RWPE2 (cell line): ENCODE results near the gene CCDC192.
A peak's percentile ranks its signal among the peaks of the same experiment; 100 is the strongest.

Experiments used
- ATAC-seq: fragments of 200-7000 bp; cut with Tn5 transposase; 3 replicates; pipeline ENCODE4 v1.9.1; 2021; ENCODE audit warnings: low read depth
- DNase-seq: peaks from one replicate; pipeline ENCODE4 v3.0.0-alpha.2; 2020; ENCODE audit warnings: low spot score
- H3K27ac ChIP-seq: fragments of 450-650 bp; 2 replicates; pipeline ENCODE4 v1.5.1; 2017; ENCODE audit warnings: mild to moderate bottlenecking; ENCODE audit not compliant: poor library complexity, severe bottlenecking
- H3K27me3 ChIP-seq: fragments of 250-450 bp; sonication (Bioruptor Pico); 2 replicates; pipeline ENCODE4 v1.5.1; 2021; ENCODE audit warnings: mild to moderate bottlenecking, moderate library complexity; ENCODE audit not compliant: insufficient read depth, poor library complexity, severe bottlenecking
- H3K36me3 ChIP-seq: fragments of 250-450 bp; sonication (Bioruptor Pico); 2 replicates; pipeline ENCODE4 v1.5.1; 2020; ENCODE audit warnings: low read depth, mild to moderate bottlenecking, moderate library complexity
- H3K4me1 ChIP-seq: fragments of 250-450 bp; sonication (Bioruptor Pico); 2 replicates; pipeline ENCODE4 v1.5.1; 2021; ENCODE audit warnings: mild to moderate bottlenecking, moderate library complexity; ENCODE audit not compliant: insufficient read depth, poor library complexity, severe bottlenecking
- H3K4me3 ChIP-seq: fragments of 250-450 bp; sonication (Bioruptor Pico); 2 replicates; pipeline ENCODE4 v1.5.1; 2021; ENCODE audit warnings: mild to moderate bottlenecking, moderate library complexity; ENCODE audit not compliant: severe bottlenecking
- H3K9me3 ChIP-seq: fragments of 250-450 bp; sonication (Bioruptor Pico); 2 replicates; pipeline ENCODE4 v1.5.1; 2021; ENCODE audit warnings: mild to moderate bottlenecking, moderate library complexity; ENCODE audit not compliant: severe bottlenecking
- CTCF ChIP-seq: fragments of 450-650 bp; IDR thresholded peaks from one replicate; pipeline ENCODE4 v1.5.1; 2017; ENCODE audit warnings: mild to moderate bottlenecking, moderate library complexity; ENCODE audit not compliant: poor library complexity, severe bottlenecking

The CCDC192 gene

GRCh38 chr5:127950707-127951391, 247.7 kb downstream of the CCDC192 start:
- H3K27ac ChIP-seq, result no peak overlapping the region
- H3K4me3 ChIP-seq, result no peak overlapping the region
- DNase-seq, result no peak
- peak; percentile 86 for ATAC-seq
- H3K4me1 ChIP-seq, result no peaks in the 10 kb centered on the region
- H3K27me3 ChIP-seq, result no peaks in the 10 kb centered on the region
- no peaks in the 10 kb centered on the region for H3K9me3 ChIP-seq
- no peak for TF ChIP-seq CTCF
- no peaks in the 10 kb centered on the region for H3K36me3 ChIP-seq

- DNase-seq (no peak), ATAC-seq (no peak)
- H3K4me3 ChIP-seq, result no peak overlapping the region
- H3K9me3 ChIP-seq, result no peaks in the 10 kb centered on the region
- no peaks in the 10 kb centered on the region for H3K36me3 ChIP-seq
- no peaks in the 10 kb centered on the region for H3K27me3 ChIP-seq
- no peak overlapping the region for H3K27ac ChIP-seq
- TF ChIP-seq CTCF, result no peak
- no peaks in the 10 kb centered on the region for H3K4me1 ChIP-seq
These were observed 248.6 kb downstream of the CCDC192 start for GRCh38 chr5:127951791-127952190.

GRCh38 chr5:127957183-127957582, 254.0 kb downstream of the CCDC192 start:
- peak; percentile 78 for ATAC-seq
- H3K9me3 ChIP-seq, result no peaks in the 10 kb centered on the region
- H3K4me1 ChIP-seq, result peaks cover 29% of the 10 kb centered on the region
- DNase-seq, result no peak
- no peak overlapping the region for H3K4me3 ChIP-seq
- H3K27me3 ChIP-seq, result no peaks in the 10 kb centered on the region
- no peaks in the 10 kb centered on the region for H3K36me3 ChIP-seq
- peak; percentile 31 for TF ChIP-seq CTCF
- H3K27ac ChIP-seq, result peak overlapping the region; percentile 3

- ATAC-seq (no peak), DNase-seq (no peak)
- no peak for TF ChIP-seq CTCF
- Histone ChIP-seq H3K9me3 (no peaks in the 10 kb centered on the region), H3K4me1 (peaks cover 29% of the 10 kb centered on the region), H3K36me3 (no peaks in the 10 kb centered on the region), H3K4me3 (no peak overlapping the region), H3K27me3 (no peaks in the 10 kb centered on the region), H3K27ac (no peak overlapping the region)
These were observed 254.6 kb downstream of the CCDC192 start for GRCh38 chr5:127957701-127958239.

- peak overlapping the region; percentile 52 for H3K27ac ChIP-seq
- TF ChIP-seq CTCF, result no peak
- peaks cover 29% of the 10 kb centered on the region for H3K4me1 ChIP-seq
- no peak for ATAC-seq
- H3K36me3 ChIP-seq, result no peaks in the 10 kb centered on the region
- DNase-seq, result no peak
- no peaks in the 10 kb centered on the region for H3K9me3 ChIP-seq
- no peaks in the 10 kb centered on the region for H3K27me3 ChIP-seq
- no peak overlapping the region for H3K4me3 ChIP-seq
These were observed 255.3 kb downstream of the CCDC192 start for GRCh38 chr5:127958421-127959011.
